Nephron (organoid): ENCODE data around the gene TRIP6.

ENCODE experiments used
- H3K27ac Mint-ChIP-seq, 3 experiments: 2 replicates each; pipeline ENCODE4 v1.8.0; 2020; ENCODE audit warnings: mixed read lengths in 3 of 3, mild to moderate bottlenecking in 2 of 3, moderate library complexity in 1 of 3
- H3K27me3 Mint-ChIP-seq: 2 replicates; pipeline ENCODE4 v1.8.0; 2021; ENCODE audit warnings: low read depth, mild to moderate bottlenecking, moderate library complexity, mixed read lengths
- H3K36me3 Mint-ChIP-seq: 2 replicates; pipeline ENCODE4 v1.8.0; 2020; ENCODE audit warnings: low read depth, mixed read lengths
- H3K4me1 Mint-ChIP-seq: 2 replicates; pipeline ENCODE4 v1.8.0; 2020; ENCODE audit warnings: mixed read lengths
- H3K4me3 Mint-ChIP-seq, 3 experiments: 2 replicates each; pipeline ENCODE4 v1.8.0; 2020; ENCODE audit warnings: mild to moderate bottlenecking in 3 of 3, mixed read lengths in 3 of 3, moderate library complexity in 2 of 3
- H3K9me3 Mint-ChIP-seq: 2 replicates; pipeline ENCODE4 v1.8.0; 2020; ENCODE audit warnings: mixed read lengths
- CTCF ChIP-seq, 3 experiments: fragments of 200-600 bp; sonication (generic); IDR thresholded peaks; one replicate each; pipeline ENCODE4 v1.5.0; 2021; ENCODE audit warnings: antibody characterized with exemption in 3 of 3; ENCODE audit not compliant: unreplicated experiment in 3 of 3

TRIP6 gene

GRCh38 chr7:100892364-100893317 lies 25.5 kb downstream of the TRIP6 start:
- Mint-ChIP-seq H3K27ac (peak overlapping the region; percentile 99), H3K36me3 (peaks cover 10% of the 10 kb centered on the region), H3K9me3 (no peaks in the 10 kb centered on the region), H3K27me3 (peaks cover 15% of the 10 kb centered on the region), H3K4me1 (peaks cover 40% of the 10 kb centered on the region), H3K4me3 (peak overlapping the region; percentile 89 to 93 (median 93))
- TF ChIP-seq CTCF (IDR thresholded peaks at IDR 0.05; ENCODE audit: unreplicated experiment in 3 of 3), result no peak

GRCh38 chr7:100893318-100893895 lies 26.2 kb downstream of the TRIP6 start:
- Mint-ChIP-seq H3K4me1 (peaks cover 32% of the 10 kb centered on the region), H3K36me3 (peaks cover 3% of the 10 kb centered on the region)

GRCh38 chr7:100893910-100894721 lies 26.9 kb downstream of the TRIP6 start:
- Mint-ChIP-seq H3K4me1 (peaks cover 29% of the 10 kb centered on the region), H3K9me3 (no peaks in the 10 kb centered on the region), H3K27me3 (peaks cover 28% of the 10 kb centered on the region), H3K27ac (peak overlapping the region; percentile 45 to 82 (median 76)), H3K4me3 (peak overlapping the region; percentile 84 to 89 (median 86)), H3K36me3 (no peaks in the 10 kb centered on the region)
- TF ChIP-seq CTCF (IDR thresholded peaks at IDR 0.05; ENCODE audit: unreplicated experiment in 3 of 3), result no peak

More at GRCh38 chr7:100893318-100893895, 26.2 kb downstream of the TRIP6 start:
- no peak for TF ChIP-seq CTCF (IDR thresholded peaks at IDR 0.05; ENCODE audit: unreplicated experiment in 3 of 3)
- peak overlapping the region in 1 of 3 experiments; percentile 45 for H3K27ac Mint-ChIP-seq
- H3K4me3 Mint-ChIP-seq, result peak overlapping the region; percentile 84 to 93 (median 86)
- no peaks in the 10 kb centered on the region for H3K9me3 Mint-ChIP-seq
- peaks cover 22% of the 10 kb centered on the region for H3K27me3 Mint-ChIP-seq

GRCh38 chr7:100894860-100895700 lies 27.9 kb downstream of the TRIP6 start:
- H3K4me3 Mint-ChIP-seq, result peak overlapping the region; percentile 72 to 75 (median 74)

More at GRCh38 chr7:100894860-100895700, 27.9 kb downstream of the TRIP6 start:
- Mint-ChIP-seq H3K27ac (no peak overlapping the region), H3K36me3 (no peaks in the 10 kb centered on the region), H3K27me3 (peaks cover 35% of the 10 kb centered on the region), H3K4me1 (peaks cover 28% of the 10 kb centered on the region), H3K9me3 (no peaks in the 10 kb centered on the region)
- TF ChIP-seq CTCF (IDR thresholded peaks at IDR 0.05; ENCODE audit: unreplicated experiment in 3 of 3), result peak; percentile 86 to 87 (median 86)
